GM23338 (cell line): ENCODE results near the gene GJB5. TPM values are rescaled to one million over a fixed set of nuclear protein-coding genes. Genes with fewer than 3 reads are reported as not detected.

Source experiments
- ATAC-seq: fragments of 200-7000 bp; cut with Tn5 transposase; 3 replicates; pipeline ENCODE4 v1.9.1; 2020
- DNase-seq: peaks from one replicate; pipeline ENCODE4 v3.0.0-alpha.2; 2015; ENCODE audit warnings: low spot score
- H2AFZ ChIP-seq: fragments of 200-600 bp; sonication (generic); 2 replicates; pipeline ENCODE4 v1.8.0; 2016; ENCODE audit warnings: antibody characterized with exemption, mild to moderate bottlenecking, moderate library complexity
- H3F3A ChIP-seq: fragments of 200-600 bp; sonication (generic); replicated peaks from 2 replicates; pipeline ENCODE4 v1.8.0; 2017; ENCODE audit warnings: antibody characterized with exemption, mixed run types, low read depth
- H3K27ac ChIP-seq: fragments of 200-600 bp; sonication (generic); 2 replicates; pipeline ENCODE4 v1.6.1; 2016; ENCODE audit warnings: low read depth
- H3K27me3 ChIP-seq: fragments of 200-600 bp; sonication (generic); 2 replicates; pipeline ENCODE4 v1.8.0; 2016; ENCODE audit warnings: mild to moderate bottlenecking, mixed run types, moderate library complexity; ENCODE audit not compliant: insufficient read depth
- H3K36me3 ChIP-seq: fragments of 200-600 bp; sonication (generic); 2 replicates; pipeline ENCODE4 v1.8.0; 2016; ENCODE audit warnings: mild to moderate bottlenecking; ENCODE audit not compliant: insufficient read depth
- H3K4me1 ChIP-seq: fragments of 200-600 bp; sonication (generic); 2 replicates; pipeline ENCODE4 v1.8.0; 2016; ENCODE audit warnings: mild to moderate bottlenecking, moderate library complexity; ENCODE audit not compliant: insufficient read depth
- H3K4me2 ChIP-seq: fragments of 200-600 bp; sonication (generic); 2 replicates; pipeline ENCODE4 v1.7.1; 2017; ENCODE audit warnings: mixed run types
- H3K4me3 ChIP-seq: fragments of 200-600 bp; sonication (generic); 2 replicates; pipeline ENCODE4 v1.6.1; 2016; ENCODE audit warnings: mixed run types
- H3K79me2 ChIP-seq: fragments of 200-600 bp; sonication (generic); replicated peaks from 2 replicates; pipeline ENCODE4 v1.8.0; 2017; ENCODE audit warnings: mild to moderate bottlenecking; ENCODE audit not compliant: insufficient read depth
- H3K9me2 ChIP-seq: fragments of 200-600 bp; sonication (generic); 2 replicates; pipeline ENCODE4 v1.8.0; 2017; ENCODE audit not compliant: insufficient read depth
- H4K20me1 ChIP-seq: fragments of 200-600 bp; sonication (generic); replicated peaks from 2 replicates; pipeline ENCODE4 v1.8.0; 2017; ENCODE audit warnings: mild to moderate bottlenecking; ENCODE audit not compliant: insufficient read depth
- H3K27ac Mint-ChIP-seq: 2 replicates; pipeline ENCODE4 v1.8.0; 2020; ENCODE audit warnings: inconsistent platforms, mild to moderate bottlenecking, moderate library complexity, mixed read lengths
- H3K27me3 Mint-ChIP-seq: 3 replicates; pipeline ENCODE4 v1.8.0; 2022; ENCODE audit warnings: low read depth, mild to moderate bottlenecking, moderate library complexity, mixed read lengths, inconsistent platforms; ENCODE audit not compliant: insufficient read depth, poor library complexity
- H3K36me3 Mint-ChIP-seq: 3 replicates; pipeline ENCODE4 v1.8.0; 2021; ENCODE audit warnings: low read depth, mild to moderate bottlenecking, inconsistent platforms, moderate library complexity, mixed read lengths
- H3K4me1 Mint-ChIP-seq: 3 replicates; pipeline ENCODE4 v1.8.0; 2020; ENCODE audit warnings: mild to moderate bottlenecking, inconsistent platforms, mixed read lengths
- H3K4me3 Mint-ChIP-seq: 3 replicates; pipeline ENCODE4 v1.8.0; 2021; ENCODE audit warnings: moderate library complexity, mild to moderate bottlenecking, inconsistent platforms, mixed read lengths
- H3K9me3 Mint-ChIP-seq: 3 replicates; pipeline ENCODE4 v1.8.0; 2020; ENCODE audit warnings: moderate library complexity, mild to moderate bottlenecking, inconsistent platforms, mixed read lengths
- STAT1 ChIP-seq: IDR thresholded peaks from one replicate; pipeline ENCODE4 v1.6.1; 2016; ENCODE audit warnings: antibody characterized with exemption; ENCODE audit not compliant: unreplicated experiment
- ZNF114 ChIP-seq: fragments of 250-450 bp; sonication (Bioruptor Pico); IDR thresholded peaks from 2 replicates; pipeline ENCODE4 v1.5.0; 2020; ENCODE audit warnings: mild to moderate bottlenecking, moderate library complexity
- ZNF331 ChIP-seq: fragments of 250-450 bp; sonication (Bioruptor Pico); IDR thresholded peaks from 2 replicates; pipeline ENCODE4 v1.5.0; 2020; ENCODE audit warnings: low read depth, mild to moderate bottlenecking, moderate library complexity
- polyA plus RNA-seq: library from polyadenylated mRNA; unstranded; fragments of >200 nt; fragmentation: Nextera tagmentation; extraction: Ambion mirVana; gene quantifications from 2 replicates; pipeline ENCODE4 v1.2.1, GENCODE V29; 2016
- total RNA-seq: library from RNA; depleted of rRNA; stranded (reverse); fragments of >200 nt; shearing (Covaris generic); gene quantifications from 2 replicates; pipeline ENCODE4 v1.2.3, GENCODE V29; 2014
- TF ChIP-seq, protein P1 (sequence below): fragments of 250-450 bp; sonication (Bioruptor Pico); IDR thresholded peaks from 2 replicates; pipeline ENCODE4 v1.5.0; 2020; ENCODE audit warnings: mild to moderate bottlenecking, moderate library complexity
- TF ChIP-seq, protein P2 (sequence below): IDR thresholded peaks from one replicate; pipeline ENCODE4 v1.6.1; 2018; ENCODE audit warnings: antibody characterized with exemption; ENCODE audit not compliant: unreplicated experiment

The GJB5 gene
- total and polyA plus RNA-seq, 2 experiments from 2014 or later: 1.4 TPM; not detected in 1

DNA sequence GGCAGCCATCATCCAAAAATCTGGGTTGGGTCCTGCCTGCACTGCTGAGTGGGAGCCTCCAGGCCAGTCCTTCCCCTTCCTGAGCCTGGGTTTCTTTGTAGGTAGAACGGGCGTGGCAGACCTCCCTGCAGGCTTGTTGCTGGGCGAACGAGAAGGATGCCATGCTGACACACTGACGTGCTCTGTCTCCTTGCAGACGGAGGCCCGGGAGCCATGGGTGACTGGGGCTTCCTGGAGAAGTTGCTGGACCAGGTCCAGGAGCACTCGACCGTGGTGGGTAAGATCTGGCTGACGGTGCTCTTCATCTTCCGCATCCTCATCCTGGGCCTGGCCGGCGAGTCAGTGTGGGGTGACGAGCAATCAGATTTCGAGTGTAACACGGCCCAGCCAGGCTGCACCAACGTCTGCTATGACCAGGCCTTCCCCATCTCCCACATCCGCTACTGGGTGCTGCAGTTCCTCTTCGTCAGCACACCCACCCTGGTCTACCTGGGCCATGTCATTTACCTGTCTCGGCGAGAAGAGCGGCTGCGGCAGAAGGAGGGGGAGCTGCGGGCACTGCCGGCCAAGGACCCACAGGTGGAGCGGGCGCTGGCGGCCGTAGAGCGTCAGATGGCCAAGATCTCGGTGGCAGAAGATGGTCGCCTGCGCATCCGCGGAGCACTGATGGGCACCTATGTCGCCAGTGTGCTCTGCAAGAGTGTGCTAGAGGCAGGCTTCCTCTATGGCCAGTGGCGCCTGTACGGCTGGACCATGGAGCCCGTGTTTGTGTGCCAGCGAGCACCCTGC is 39.3 kb downstream of the GJB5 start:
- Mint-ChIP-seq H3K27ac (no peak overlapping the region), H3K4me3 (no peak overlapping the region), H3K4me1 (peaks cover 21% of the 10 kb centered on the region), H3K27me3 (peaks cover 27% of the 10 kb centered on the region), H3K36me3 (no peaks in the 10 kb centered on the region; the same call in 2 of the 3 replicates), H3K9me3 (no peaks in the 10 kb centered on the region)
- Histone ChIP-seq H2AFZ (no peak overlapping the region), H3K27ac (no peak overlapping the region), H3K79me2 (no peaks in the 10 kb centered on the region), H3F3A (no peaks in the 10 kb centered on the region), H3K9me2 (0 out of 2 replicates have a peak, but pooled peaks cover 4% of the 10 kb centered on the region), H4K20me1 (no peaks in the 10 kb centered on the region), H3K4me2 (no peak overlapping the region), H3K4me1 (no peaks in the 10 kb centered on the region; the same call in 1 of the 2 replicates), H3K27me3 (peaks cover 23% of the 10 kb centered on the region; the same call in 1 of the 2 replicates), H3K4me3 (no peak overlapping the region), H3K36me3 (no peaks in the 10 kb centered on the region)
- TF ChIP-seq, protein P1, sequence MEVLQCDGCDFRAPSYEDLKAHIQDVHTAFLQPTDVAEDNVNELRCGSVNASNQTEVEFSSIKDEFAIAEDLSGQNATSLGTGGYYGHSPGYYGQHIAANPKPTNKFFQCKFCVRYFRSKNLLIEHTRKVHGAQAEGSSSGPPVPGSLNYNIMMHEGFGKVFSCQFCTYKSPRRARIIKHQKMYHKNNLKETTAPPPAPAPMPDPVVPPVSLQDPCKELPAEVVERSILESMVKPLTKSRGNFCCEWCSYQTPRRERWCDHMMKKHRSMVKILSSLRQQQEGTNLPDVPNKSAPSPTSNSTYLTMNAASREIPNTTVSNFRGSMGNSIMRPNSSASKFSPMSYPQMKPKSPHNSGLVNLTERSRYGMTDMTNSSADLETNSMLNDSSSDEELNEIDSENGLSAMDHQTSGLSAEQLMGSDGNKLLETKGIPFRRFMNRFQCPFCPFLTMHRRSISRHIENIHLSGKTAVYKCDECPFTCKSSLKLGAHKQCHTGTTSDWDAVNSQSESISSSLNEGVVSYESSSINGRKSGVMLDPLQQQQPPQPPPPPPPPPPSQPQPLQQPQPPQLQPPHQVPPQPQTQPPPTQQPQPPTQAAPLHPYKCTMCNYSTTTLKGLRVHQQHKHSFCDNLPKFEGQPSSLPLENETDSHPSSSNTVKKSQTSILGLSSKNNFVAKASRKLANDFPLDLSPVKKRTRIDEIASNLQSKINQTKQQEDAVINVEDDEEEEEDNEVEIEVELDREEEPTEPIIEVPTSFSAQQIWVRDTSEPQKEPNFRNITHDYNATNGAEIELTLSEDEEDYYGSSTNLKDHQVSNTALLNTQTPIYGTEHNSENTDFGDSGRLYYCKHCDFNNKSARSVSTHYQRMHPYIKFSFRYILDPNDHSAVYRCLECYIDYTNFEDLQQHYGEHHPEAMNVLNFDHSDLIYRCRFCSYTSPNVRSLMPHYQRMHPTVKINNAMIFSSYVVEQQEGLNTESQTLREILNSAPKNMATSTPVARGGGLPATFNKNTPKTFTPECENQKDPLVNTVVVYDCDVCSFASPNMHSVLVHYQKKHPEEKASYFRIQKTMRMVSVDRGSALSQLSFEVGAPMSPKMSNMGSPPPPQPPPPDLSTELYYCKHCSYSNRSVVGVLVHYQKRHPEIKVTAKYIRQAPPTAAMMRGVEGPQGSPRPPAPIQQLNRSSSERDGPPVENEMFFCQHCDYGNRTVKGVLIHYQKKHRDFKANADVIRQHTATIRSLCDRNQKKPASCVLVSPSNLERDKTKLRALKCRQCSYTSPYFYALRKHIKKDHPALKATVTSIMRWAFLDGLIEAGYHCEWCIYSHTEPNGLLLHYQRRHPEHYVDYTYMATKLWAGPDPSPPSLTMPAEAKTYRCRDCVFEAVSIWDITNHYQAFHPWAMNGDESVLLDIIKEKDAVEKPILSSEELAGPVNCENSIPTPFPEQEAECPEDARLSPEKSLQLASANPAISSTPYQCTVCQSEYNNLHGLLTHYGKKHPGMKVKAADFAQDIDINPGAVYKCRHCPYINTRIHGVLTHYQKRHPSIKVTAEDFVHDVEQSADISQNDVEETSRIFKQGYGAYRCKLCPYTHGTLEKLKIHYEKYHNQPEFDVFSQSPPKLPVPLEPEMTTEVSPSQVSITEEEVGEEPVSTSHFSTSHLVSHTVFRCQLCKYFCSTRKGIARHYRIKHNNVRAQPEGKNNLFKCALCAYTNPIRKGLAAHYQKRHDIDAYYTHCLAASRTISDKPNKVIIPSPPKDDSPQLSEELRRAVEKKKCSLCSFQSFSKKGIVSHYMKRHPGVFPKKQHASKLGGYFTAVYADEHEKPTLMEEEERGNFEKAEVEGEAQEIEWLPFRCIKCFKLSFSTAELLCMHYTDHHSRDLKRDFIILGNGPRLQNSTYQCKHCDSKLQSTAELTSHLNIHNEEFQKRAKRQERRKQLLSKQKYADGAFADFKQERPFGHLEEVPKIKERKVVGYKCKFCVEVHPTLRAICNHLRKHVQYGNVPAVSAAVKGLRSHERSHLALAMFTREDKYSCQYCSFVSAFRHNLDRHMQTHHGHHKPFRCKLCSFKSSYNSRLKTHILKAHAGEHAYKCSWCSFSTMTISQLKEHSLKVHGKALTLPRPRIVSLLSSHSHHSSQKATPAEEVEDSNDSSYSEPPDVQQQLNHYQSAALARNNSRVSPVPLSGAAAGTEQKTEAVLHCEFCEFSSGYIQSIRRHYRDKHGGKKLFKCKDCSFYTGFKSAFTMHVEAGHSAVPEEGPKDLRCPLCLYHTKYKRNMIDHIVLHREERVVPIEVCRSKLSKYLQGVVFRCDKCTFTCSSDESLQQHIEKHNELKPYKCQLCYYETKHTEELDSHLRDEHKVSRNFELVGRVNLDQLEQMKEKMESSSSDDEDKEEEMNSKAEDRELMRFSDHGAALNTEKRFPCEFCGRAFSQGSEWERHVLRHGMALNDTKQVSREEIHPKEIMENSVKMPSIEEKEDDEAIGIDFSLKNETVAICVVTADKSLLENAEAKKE: no peak
- no peak for TF ChIP-seq ZNF331 (CRISPR knock-in tag)
- TF ChIP-seq STAT1: no peak
- TF ChIP-seq, protein P2, sequence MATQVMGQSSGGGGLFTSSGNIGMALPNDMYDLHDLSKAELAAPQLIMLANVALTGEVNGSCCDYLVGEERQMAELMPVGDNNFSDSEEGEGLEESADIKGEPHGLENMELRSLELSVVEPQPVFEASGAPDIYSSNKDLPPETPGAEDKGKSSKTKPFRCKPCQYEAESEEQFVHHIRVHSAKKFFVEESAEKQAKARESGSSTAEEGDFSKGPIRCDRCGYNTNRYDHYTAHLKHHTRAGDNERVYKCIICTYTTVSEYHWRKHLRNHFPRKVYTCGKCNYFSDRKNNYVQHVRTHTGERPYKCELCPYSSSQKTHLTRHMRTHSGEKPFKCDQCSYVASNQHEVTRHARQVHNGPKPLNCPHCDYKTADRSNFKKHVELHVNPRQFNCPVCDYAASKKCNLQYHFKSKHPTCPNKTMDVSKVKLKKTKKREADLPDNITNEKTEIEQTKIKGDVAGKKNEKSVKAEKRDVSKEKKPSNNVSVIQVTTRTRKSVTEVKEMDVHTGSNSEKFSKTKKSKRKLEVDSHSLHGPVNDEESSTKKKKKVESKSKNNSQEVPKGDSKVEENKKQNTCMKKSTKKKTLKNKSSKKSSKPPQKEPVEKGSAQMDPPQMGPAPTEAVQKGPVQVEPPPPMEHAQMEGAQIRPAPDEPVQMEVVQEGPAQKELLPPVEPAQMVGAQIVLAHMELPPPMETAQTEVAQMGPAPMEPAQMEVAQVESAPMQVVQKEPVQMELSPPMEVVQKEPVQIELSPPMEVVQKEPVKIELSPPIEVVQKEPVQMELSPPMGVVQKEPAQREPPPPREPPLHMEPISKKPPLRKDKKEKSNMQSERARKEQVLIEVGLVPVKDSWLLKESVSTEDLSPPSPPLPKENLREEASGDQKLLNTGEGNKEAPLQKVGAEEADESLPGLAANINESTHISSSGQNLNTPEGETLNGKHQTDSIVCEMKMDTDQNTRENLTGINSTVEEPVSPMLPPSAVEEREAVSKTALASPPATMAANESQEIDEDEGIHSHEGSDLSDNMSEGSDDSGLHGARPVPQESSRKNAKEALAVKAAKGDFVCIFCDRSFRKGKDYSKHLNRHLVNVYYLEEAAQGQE: no peak
- TF ChIP-seq ZNF114: no peak
- DNase-seq (no peak), ATAC-seq (no peak)
